H1 (cell line): ENCODE measurements around the gene RUBCN. TPM values are rescaled to one million over a fixed set of nuclear protein-coding genes. Genes with fewer than 3 reads are reported as not detected.

Source experiments
- CTCF ChIA-PET: fragments of 300-600 bp; sonication (Branson Sonifier 250); formaldehyde crosslinking; loops from one replicate; lab custom pipeline; 2021; ENCODE audit not compliant: partially characterized antibody; lab: Charles Lee
- POLR2A ChIA-PET: fragments of 300-600 bp; sonication (Branson Sonifier 250); formaldehyde crosslinking; loops from one replicate; lab custom pipeline; 2021; ENCODE audit warnings: inconsistent platforms; ENCODE audit not compliant: partially characterized antibody; lab: Charles Lee
- DNase-seq, 2 experiments: peaks; one replicate each; pipeline versions ENCODE4 v3.0.0 to v3.0.0-alpha.2; 2010 to 2022; ENCODE audit warnings: low spot score in 2 of 2, low read depth in 1 of 2, mixed read lengths in 1 of 2
- FAIRE-seq: peaks from 2 replicates; lab custom pipeline; 2011; peaks lifted over from hg19 to GRCh38; lab: Jason Lieb, UNC
- H2AFZ ChIP-seq: 2 replicates; pipeline ENCODE4 v1.8.1; 2012; ENCODE audit warnings: low read length, inconsistent platforms
- H2AK5ac ChIP-seq: 2 replicates; pipeline ENCODE4 v1.6.1; 2013; ENCODE audit warnings: low read depth, low read length
- H2BK120ac ChIP-seq: replicated peaks from 2 replicates; pipeline ENCODE3; 2013; ENCODE audit warnings: low read depth, low read length, inconsistent platforms
- H2BK12ac ChIP-seq: 2 replicates; pipeline ENCODE4 v1.6.1; 2013; ENCODE audit warnings: low read depth, low read length
- H2BK15ac ChIP-seq: 2 replicates; pipeline ENCODE4 v1.6.1; 2013; ENCODE audit warnings: low read length
- H2BK20ac ChIP-seq: 2 replicates; pipeline ENCODE4 v1.6.1; 2013; ENCODE audit warnings: low read length
- H2BK5ac ChIP-seq: 2 replicates; pipeline ENCODE4 v1.6.1; 2013; ENCODE audit warnings: low read depth, low read length
- H3K14ac ChIP-seq: 2 replicates; pipeline ENCODE4 v1.6.1; 2013; ENCODE audit warnings: inconsistent platforms; ENCODE audit not compliant: insufficient read length
- H3K18ac ChIP-seq: 2 replicates; pipeline ENCODE4 v1.6.1; 2013; ENCODE audit warnings: low read length; ENCODE audit errors: extremely low read depth
- H3K23ac ChIP-seq: 2 replicates; pipeline ENCODE4 v1.6.1; 2013; ENCODE audit warnings: inconsistent platforms; ENCODE audit not compliant: insufficient read length
- H3K23me2 ChIP-seq: 2 replicates; pipeline ENCODE4 v1.6.1; 2013; ENCODE audit warnings: low read depth, low read length
- H3K27ac ChIP-seq: 2 replicates; pipeline ENCODE4 v1.6.1; 2011; ENCODE audit warnings: low read depth, low read length, inconsistent platforms
- H3K27me3 ChIP-seq, 4 experiments: replicated peaks in 1 of 4; 1 replicate in 1 of 4; 2 replicates in 3 of 4; pipeline versions ENCODE4 v1.6.1 to v1.8.1; 2011 to 2013; ENCODE audit warnings: low read length in 3 of 4, mild to moderate bottlenecking in 3 of 4, inconsistent platforms in 2 of 4, mixed read lengths in 2 of 4, moderate library complexity in 1 of 4; ENCODE audit not compliant: control insufficient read depth in 3 of 4, insufficient read depth in 3 of 4; ENCODE audit errors: extremely low read depth in 1 of 4
- H3K36me3 ChIP-seq, 4 experiments: 2 replicates each; pipeline versions ENCODE4 v1.6.1 to v1.8.1; 2011 to 2013; ENCODE audit warnings: mild to moderate bottlenecking in 4 of 4, low read length in 3 of 4, moderate library complexity in 2 of 4, control low read depth in 1 of 4, inconsistent platforms in 1 of 4; ENCODE audit not compliant: insufficient read depth in 4 of 4, control insufficient read depth in 2 of 4
- H3K4ac ChIP-seq: replicated peaks from 2 replicates; pipeline ENCODE3; 2013; ENCODE audit warnings: low read length, low read depth, mixed read lengths, inconsistent platforms; ENCODE audit not compliant: insufficient read length
- H3K4me1 ChIP-seq, 4 experiments: replicated peaks in 1 of 4; 1 replicate in 1 of 4; 2 replicates in 3 of 4; pipeline versions ENCODE4 v1.6.1 to v1.8.1; 2011 to 2013; ENCODE audit warnings: low read length in 3 of 4, inconsistent platforms in 2 of 4, mixed read lengths in 1 of 4; ENCODE audit not compliant: insufficient read depth in 4 of 4, control insufficient read depth in 3 of 4
- H3K4me2 ChIP-seq, 2 experiments: 2 replicates each; pipeline versions ENCODE4 v1.6.1 to v1.8.1; 2011 to 2013; ENCODE audit warnings: low read depth in 2 of 2, low read length in 2 of 2, control low read depth in 1 of 2, inconsistent platforms in 1 of 2, mild to moderate bottlenecking in 1 of 2; ENCODE audit not compliant: insufficient read depth in 1 of 2
- H3K4me3 ChIP-seq, 4 experiments: fragments of 200-600, 300-600 bp in 1 of 4; sonication (generic), shearing (Covaris generic), sonication (Bioruptor Twin) in 1 of 4; 2 replicates each; pipeline versions ENCODE4 v1.5.1 to v1.8.1; 2011 to 2016; ENCODE audit warnings: low read length in 4 of 4, low read depth in 3 of 4, control low read depth in 2 of 4, inconsistent platforms in 2 of 4, mild to moderate bottlenecking in 2 of 4, mixed read lengths in 1 of 4, moderate library complexity in 1 of 4; ENCODE audit not compliant: insufficient read depth in 2 of 4; ENCODE audit errors: extremely low read depth in 1 of 4
- H3K56ac ChIP-seq: replicated peaks from 2 replicates; pipeline ENCODE3; 2013; ENCODE audit warnings: low read depth, mild to moderate bottlenecking, mixed read lengths, low read length, inconsistent platforms; ENCODE audit not compliant: insufficient read length
- H3K79me1 ChIP-seq: 2 replicates; pipeline ENCODE4 v1.6.1; 2013; ENCODE audit warnings: low read depth, low read length, control low read depth
- H3K79me2 ChIP-seq, 2 experiments: 2 replicates each; pipeline versions ENCODE4 v1.6.1 to v1.8.1; 2012 to 2013; ENCODE audit warnings: low read length in 2 of 2, mild to moderate bottlenecking in 2 of 2, inconsistent platforms in 1 of 2; ENCODE audit not compliant: insufficient read depth in 2 of 2, control insufficient read depth in 1 of 2
- H3K9ac ChIP-seq, 4 experiments: replicated peaks in 1 of 4; 1 replicate in 1 of 4; 2 replicates in 3 of 4; pipeline versions ENCODE4 v1.6.1 to v1.8.1; 2011 to 2013; ENCODE audit warnings: low read depth in 3 of 4, low read length in 3 of 4, control low read depth in 2 of 4, mild to moderate bottlenecking in 2 of 4, moderate library complexity in 2 of 4, inconsistent platforms in 1 of 4; ENCODE audit errors: extremely low read depth in 1 of 4
- H3K9me3 ChIP-seq, 2 experiments: 2 replicates each; pipeline versions ENCODE4 v1.6.1 to v1.8.1; 2012 to 2013; ENCODE audit warnings: mild to moderate bottlenecking in 2 of 2, moderate library complexity in 2 of 2, control low read depth in 1 of 2, inconsistent platforms in 1 of 2, low read depth in 1 of 2, low read length in 1 of 2, mixed read lengths in 1 of 2; ENCODE audit not compliant: insufficient read depth in 2 of 2
- H4K20me1 ChIP-seq, 2 experiments: replicated peaks in 1 of 2; 2 replicates each; pipeline versions ENCODE3 to v1.8.1; 2011 to 2013; ENCODE audit warnings: inconsistent platforms in 2 of 2, low read length in 2 of 2, mild to moderate bottlenecking in 1 of 2; ENCODE audit not compliant: insufficient read depth in 2 of 2, control insufficient read depth in 1 of 2
- H4K5ac ChIP-seq: 2 replicates; pipeline ENCODE4 v1.6.1; 2013; ENCODE audit warnings: low read length, low read depth, mixed read lengths, inconsistent platforms; ENCODE audit not compliant: insufficient read length
- H4K8ac ChIP-seq: 2 replicates; pipeline ENCODE4 v1.8.0; 2013; ENCODE audit warnings: mild to moderate bottlenecking, moderate library complexity, low read length, inconsistent platforms; ENCODE audit not compliant: insufficient read depth; ENCODE audit errors: extremely low read depth
- H4K91ac ChIP-seq: replicated peaks from 2 replicates; pipeline ENCODE3; 2013; ENCODE audit warnings: low read length, mixed read lengths, inconsistent platforms; ENCODE audit not compliant: insufficient read length
- BRCA1 ChIP-seq: IDR thresholded peaks from 2 replicates; pipeline ENCODE4 v1.6.1; 2012; ENCODE audit warnings: low read depth, low read length, improper control_type of control experiment
- CEBPB ChIP-seq: IDR thresholded peaks from 2 replicates; pipeline ENCODE4 v1.6.1; 2012; ENCODE audit warnings: low read depth, low read length
- CHD2 ChIP-seq: IDR thresholded peaks from 2 replicates; pipeline ENCODE4 v1.6.1; 2012; ENCODE audit warnings: low read length, improper control_type of control experiment
- FOSL1 ChIP-seq: IDR thresholded peaks from 2 replicates; pipeline ENCODE4 v1.6.1; 2011; ENCODE audit warnings: mild to moderate bottlenecking, low read depth, low read length, moderate library complexity; ENCODE audit not compliant: insufficient read depth
- GTF2F1 ChIP-seq: IDR thresholded peaks from 2 replicates; pipeline ENCODE4 v1.6.1; 2012; ENCODE audit warnings: low read depth, low read length, improper control_type of control experiment, borderline replicate concordance
- MAX ChIP-seq: IDR thresholded peaks from 2 replicates; pipeline ENCODE4 v1.6.1; 2012; ENCODE audit warnings: inconsistent platforms
- PHF8 ChIP-seq: fragments of 200-600 bp; sonication (generic); conservative IDR thresholded peaks from 2 replicates; pipeline ENCODE4 v1.7.1; 2012; ENCODE audit warnings: low read depth, mild to moderate bottlenecking, inconsistent platforms, low read length, moderate library complexity
- RNF2 ChIP-seq: fragments of 200-900, 300-1000 bp; sonication (generic); IDR thresholded peaks from 2 replicates; pipeline ENCODE4 v1.7.1; 2016; ENCODE audit warnings: borderline replicate concordance, low read depth, mild to moderate bottlenecking, antibody characterized with exemption, low read length; ENCODE audit not compliant: poor library complexity, severe bottlenecking; ENCODE audit errors: missing control alignments
- RXRA ChIP-seq: IDR thresholded peaks from 2 replicates; pipeline ENCODE4 v1.6.1; 2011; ENCODE audit warnings: low read depth, mild to moderate bottlenecking, low read length, moderate library complexity; ENCODE audit not compliant: insufficient read depth
- SIN3A ChIP-seq, 2 experiments: IDR thresholded peaks in 1 of 2; conservative IDR thresholded peaks in 1 of 2; 2 replicates each; pipeline ENCODE4 v1.6.1; 2011 to 2012; ENCODE audit warnings: low read length in 2 of 2, improper control_type of control experiment in 1 of 2, low read depth in 1 of 2, mild to moderate bottlenecking in 1 of 2
- SIRT6 ChIP-seq: IDR thresholded peaks from one replicate; pipeline ENCODE4 v1.7.1; 2012; ENCODE audit warnings: low read length, inconsistent platforms
- TBP ChIP-seq: IDR thresholded peaks from 2 replicates; pipeline ENCODE4 v1.6.1; 2011; ENCODE audit warnings: low read depth, low read length, improper control_type of control experiment
- WGBS, 2 experiments: shearing (Covaris generic) in 1 of 2; methylation state at CpG; one replicate each; pipeline versions ENCODE4 v1.1.6 to v1.1.7; 2013 to 2015; ENCODE audit warnings: low lambda C conversion rate in 2 of 2, mixed read lengths in 2 of 2, inconsistent platforms in 1 of 2, low coverage in 1 of 2, missing lambda C conversion rate in 1 of 2; ENCODE audit not compliant: insufficient replicate concordance in 2 of 2, insufficient coverage in 1 of 2, insufficient read length in 1 of 2; ENCODE audit errors: extremely low coverage in 1 of 2, missing lambda C conversion rate in 1 of 2; 5-methylcytosine and 5-hydroxymethylcytosine counted together
- polyA plus RNA-seq, 7 experiments: library from polyadenylated mRNA; depleted of rRNA in 3 of 7; stranded (reverse) in 5 of 7; unstranded in 2 of 7; fragments of >200 nt in 5 of 7; fragments of 200-250 nt in 2 of 7; gene quantifications; 1 replicate in 5 of 7; 2 replicates in 1 of 7; 4 replicates in 1 of 7; pipeline versions ENCODE4 v1.2.1 to v1.2.3, GENCODE V29; 2011 to 2013; ENCODE audit warnings: missing spikeins in 2 of 7, mixed read lengths in 2 of 7
- total RNA-seq: library from RNA; stranded (reverse); fragmentation: NEBNext Ultra II Directional; extraction: Animal tissue kit (Norgen Biotek cat#: 25700); gene quantifications from 2 replicates; pipeline ENCODE4 v1.2.1, GENCODE V29; 2021

The RUBCN gene
- total and polyA plus RNA-seq, 2 of the 8 experiments (the other 6 are each of a cell fraction or from before 2014, with no cell fraction given) = 9.3 to 21.9 TPM

GRCh38 chr3:197720694-197721093 is 16.0 kb downstream of the RUBCN start:
- no peak overlapping the region for H3K27ac ChIP-seq
- POLR2A ChIA-PET = no interaction called here
- 0 out of 4 replicates have a peak, but pooled peaks cover 0 to 2% of the 10 kb centered on the region in 2 experiments for H3K9me3 ChIP-seq
- CTCF ChIA-PET = interaction anchor here (1.0 to 1.1 kb wide), 2 partner anchors 9 to 12 kb away, joined by 3 to 5 read pairs; no protein-coding TSS in a partner anchor
- no peak for DNase-seq
- H3K4me3 ChIP-seq = no peak overlapping the region
- no peak overlapping the region for H3K9ac ChIP-seq
- no peaks in the 10 kb centered on the region for H3K23me2 ChIP-seq
- H3K23ac ChIP-seq = no peak overlapping the region
- H3K18ac ChIP-seq = no peak overlapping the region
- no peaks in the 10 kb centered on the region for H3K27me3 ChIP-seq
- no peak overlapping the region for H3K56ac ChIP-seq
- H4K5ac ChIP-seq = no peak overlapping the region
- H3K79me1 ChIP-seq = no peaks in the 10 kb centered on the region
- no peak overlapping the region for H2BK120ac ChIP-seq
- H3K14ac ChIP-seq = no peak overlapping the region
- H4K8ac ChIP-seq = no peak overlapping the region
- no peak overlapping the region for H3K4ac ChIP-seq
- no peak overlapping the region for H2BK20ac ChIP-seq
- 0 out of 4 replicates have a peak, but pooled peaks cover 0 to 2% of the 10 kb centered on the region in 2 experiments for H3K79me2 ChIP-seq
- no peak overlapping the region for H2AK5ac ChIP-seq
- H2AFZ ChIP-seq = no peak overlapping the region
- H3K36me3 ChIP-seq = peaks cover 0 to 3% (median 0%) of the 10 kb centered on the region in 4 experiments; a peak in 1 of 8 replicates
- peaks cover 0 to under 1% of the 10 kb centered on the region in 2 experiments for H4K20me1 ChIP-seq
- H2BK12ac ChIP-seq = no peak overlapping the region
- no peak for FAIRE-seq
- H3K4me1 ChIP-seq = peaks cover 0 to 4% (median under 1%) of the 10 kb centered on the region in 4 experiments; a peak in 1 of 7 replicates
- H2BK15ac ChIP-seq = no peak overlapping the region
- no peak overlapping the region for H4K91ac ChIP-seq
- no peak overlapping the region for H2BK5ac ChIP-seq
- 95% methylated on average over 10 of the region's 10 CpGs; no CpG with 5 or more reads in 1 of the 2 experiments for WGBS, 2 experiments
- H3K4me2 ChIP-seq = no peak overlapping the region
- TF ChIP-seq TBP (no peak), SIN3A (conservative IDR thresholded peaks at IDR 0.05 in 1 of 2, IDR thresholded peaks at IDR 0.05 in 1 of 2; ENCODE audit: low read depth in 1 of 2, low read length in 2 of 2) (no peak), GTF2F1 (no peak), CHD2 (no peak), CEBPB (no peak), PHF8 (no peak), SIRT6 (no peak), BRCA1 (no peak), RXRA (no peak), MAX (no peak), RNF2 (no peak), FOSL1 (no peak)
